HCT116 (cell line): Measurements from ENCODE around the gene GRIK4. TPM values are rescaled to one million over a fixed set of nuclear protein-coding genes. Genes with fewer than 3 reads are reported as not detected.

ENCODE experiments used
- ATAC-seq: fragments of 200-7000 bp; cut with Tn5 transposase; 2 replicates; pipeline ENCODE4 v1.9.1; 2020; ENCODE audit warnings: mild to moderate bottlenecking, moderate library complexity
- BruUV-seq: library from RNA; stranded (reverse); fragments of 400-500 nt; replicated peaks from 2 replicates; lab custom pipeline; 2021; lab: Mats Ljungman, UMichigan
- CTCF ChIA-PET: fragments of 300-600 bp; sonication (Branson Sonifier 250); formaldehyde crosslinking; loops from one replicate; lab custom pipeline; 2021; ENCODE audit warnings: antibody characterized with exemption; lab: Charles Lee
- POLR2A ChIA-PET: fragments of 300-600, 350-600 bp; sonication (Branson Sonifier 250); formaldehyde crosslinking; loops from one replicate; lab custom pipeline; 2021; ENCODE audit warnings: antibody characterized with exemption; lab: Charles Lee
- RAD21 ChIA-PET, 2 experiments: fragments of 300-600 bp; sonication (Branson Sonifier 250); formaldehyde crosslinking; loops; one replicate each; lab custom pipeline; 2023; ENCODE audit warnings: low total read pairs in 2 of 2; ENCODE audit not compliant: uncharacterized antibody in 2 of 2, unreplicated experiment in 2 of 2, low non-redundant PET in 1 of 2; lab: Charles Lee
- DNase-seq: peaks from one replicate; pipeline ENCODE4 v3.0.0-alpha.2; 2010; ENCODE audit warnings: low read depth, low spot score
- H2AFZ ChIP-seq: fragments of 200-600 bp; shearing (Covaris generic), sonication (generic); 2 replicates; pipeline ENCODE4 v1.6.1; 2017; ENCODE audit warnings: low read depth, mixed run types, mixed read lengths, antibody characterized with exemption, low read length; ENCODE audit not compliant: poor library complexity, severe bottlenecking
- H3K27ac ChIP-seq: 2 replicates; pipeline ENCODE4 v1.5.1; 2012; ENCODE audit warnings: low read depth, low read length
- H3K27me3 ChIP-seq: fragments of 200-600 bp; sonication (generic); 2 replicates; pipeline ENCODE4 v1.6.1; 2016; ENCODE audit warnings: mixed run types, low read length, mixed read lengths; ENCODE audit not compliant: insufficient read depth
- H3K36me3 ChIP-seq, 2 experiments: fragments of 200-500 bp in 1 of 2; fragments of 200-600 bp in 1 of 2; sonication (Bioruptor generic) in 1 of 2; sonication (generic) in 1 of 2; 2 replicates each; pipeline versions ENCODE4 v1.5.1 to v1.6.1; 2014 to 2016; ENCODE audit warnings: low read length in 2 of 2, inconsistent platforms in 1 of 2, mixed read lengths in 1 of 2, mixed run types in 1 of 2; ENCODE audit not compliant: insufficient read depth in 2 of 2, control insufficient read depth in 1 of 2
- H3K4me1 ChIP-seq, 2 experiments: fragments of 200-600 bp in 1 of 2; sonication (generic) in 1 of 2; 2 replicates each; pipeline versions ENCODE4 v1.5.1 to v1.6.1; 2012 to 2017; ENCODE audit warnings: low read length in 2 of 2, inconsistent platforms in 1 of 2, mild to moderate bottlenecking in 1 of 2, mixed read lengths in 1 of 2, mixed run types in 1 of 2, moderate library complexity in 1 of 2; ENCODE audit not compliant: insufficient read depth in 2 of 2, control insufficient read depth in 1 of 2
- H3K4me2 ChIP-seq: fragments of 200-600 bp; sonication (generic); 2 replicates; pipeline ENCODE4 v1.6.1; 2017; ENCODE audit warnings: mixed run types, low read length, mixed read lengths
- H3K4me3 ChIP-seq, 2 experiments: fragments of 200-600 bp in 1 of 2; sonication (generic) in 1 of 2; replicated peaks in 1 of 2; 2 replicates each; pipeline ENCODE4 v1.5.1; 2011 to 2016; ENCODE audit warnings: low read length in 2 of 2, control low read depth in 1 of 2, low read depth in 1 of 2, mild to moderate bottlenecking in 1 of 2, mixed read lengths in 1 of 2, mixed run types in 1 of 2
- H3K79me2 ChIP-seq: fragments of 200-600 bp; sonication (generic); 2 replicates; pipeline ENCODE4 v1.6.1; 2017; ENCODE audit warnings: mild to moderate bottlenecking, mixed run types, low read length, moderate library complexity, mixed read lengths; ENCODE audit not compliant: insufficient read depth
- H3K9ac ChIP-seq: fragments of 200-600 bp; sonication (generic); 2 replicates; pipeline ENCODE4 v1.6.1; 2016; ENCODE audit warnings: low read length, mixed read lengths
- H3K9me2 ChIP-seq: fragments of 200-600 bp; sonication (generic), shearing (Covaris generic); 2 replicates; pipeline ENCODE4 v1.6.1; 2017; ENCODE audit warnings: mixed run types, mild to moderate bottlenecking, moderate library complexity; ENCODE audit not compliant: insufficient read depth
- H3K9me3 ChIP-seq, 2 experiments: fragments of 200-500 bp in 1 of 2; fragments of 200-600 bp in 1 of 2; sonication (Bioruptor generic) in 1 of 2; sonication (generic) in 1 of 2; 2 replicates each; pipeline ENCODE4 v1.6.1; 2014 to 2017; ENCODE audit warnings: low read length in 2 of 2, mixed read lengths in 2 of 2, inconsistent platforms in 1 of 2, low read depth in 1 of 2, mild to moderate bottlenecking in 1 of 2, mixed run types in 1 of 2, moderate library complexity in 1 of 2; ENCODE audit not compliant: control insufficient read depth in 1 of 2, insufficient read depth in 1 of 2
- H4K20me1 ChIP-seq: fragments of 200-600 bp; sonication (generic), shearing (Covaris generic); 2 replicates; pipeline ENCODE4 v1.6.1; 2017; ENCODE audit warnings: mixed run types, mild to moderate bottlenecking, moderate library complexity; ENCODE audit not compliant: insufficient read depth
- EGR1 ChIP-seq: IDR thresholded peaks from 2 replicates; pipeline ENCODE4 v1.6.1; 2012; ENCODE audit warnings: low read depth
- ELF1 ChIP-seq: IDR thresholded peaks from 2 replicates; pipeline ENCODE4 v1.6.1; 2012; ENCODE audit warnings: low read depth, borderline replicate concordance
- JUND ChIP-seq: IDR thresholded peaks from 2 replicates; pipeline ENCODE4 v1.6.1; 2012
- SIN3A ChIP-seq: IDR thresholded peaks from 2 replicates; pipeline ENCODE4 v1.6.1; 2012; ENCODE audit warnings: low read depth
- TCF7L2 ChIP-seq: IDR thresholded peaks from 2 replicates; pipeline ENCODE4 v1.7.0; 2011; ENCODE audit warnings: borderline replicate concordance, inconsistent platforms; ENCODE audit not compliant: insufficient read depth, insufficient read length; ENCODE audit errors: extremely low read depth
- YY1 ChIP-seq: IDR thresholded peaks from 2 replicates; pipeline ENCODE4 v1.6.1; 2011; ENCODE audit warnings: low read length, low read depth, moderate library complexity, mild to moderate bottlenecking; ENCODE audit not compliant: insufficient replicate concordance; ENCODE audit errors: extremely low read depth
- ZBTB33 ChIP-seq: IDR thresholded peaks from 2 replicates; pipeline ENCODE4 v1.6.1; 2011; ENCODE audit warnings: mild to moderate bottlenecking, low read length, moderate library complexity; ENCODE audit not compliant: insufficient replicate concordance; ENCODE audit errors: extremely low read depth
- ZFX ChIP-seq: fragments of 450-650 bp; IDR thresholded peaks from 2 replicates; pipeline ENCODE4 v1.6.1; 2017
- ZNF274 ChIP-seq: fragments of 200-500 bp; sonication (Bioruptor generic); IDR thresholded peaks from 2 replicates; pipeline ENCODE4 v1.6.1; 2014; ENCODE audit warnings: mild to moderate bottlenecking, low read depth, low read length, inconsistent platforms
- intact Hi-C: fragments of 100-400 bp; cut with micrococcal nuclease; formaldehyde crosslinking; loops from 2 replicates; pipeline ENCODE4 v1.10.0; 2022
- total RNA-seq: library from RNA; stranded (reverse); gene quantifications from one replicate; pipeline ENCODE4 v1.2.1, GENCODE V29; 2021; ENCODE audit not compliant: unreplicated experiment
- TF ChIP-seq, protein P1 (sequence below): IDR thresholded peaks from 2 replicates; pipeline ENCODE4 v1.6.1; 2012

The GRIK4 gene
- total RNA-seq, 1 experiment from 2014 or later, result 0.52 TPM

DNA sequence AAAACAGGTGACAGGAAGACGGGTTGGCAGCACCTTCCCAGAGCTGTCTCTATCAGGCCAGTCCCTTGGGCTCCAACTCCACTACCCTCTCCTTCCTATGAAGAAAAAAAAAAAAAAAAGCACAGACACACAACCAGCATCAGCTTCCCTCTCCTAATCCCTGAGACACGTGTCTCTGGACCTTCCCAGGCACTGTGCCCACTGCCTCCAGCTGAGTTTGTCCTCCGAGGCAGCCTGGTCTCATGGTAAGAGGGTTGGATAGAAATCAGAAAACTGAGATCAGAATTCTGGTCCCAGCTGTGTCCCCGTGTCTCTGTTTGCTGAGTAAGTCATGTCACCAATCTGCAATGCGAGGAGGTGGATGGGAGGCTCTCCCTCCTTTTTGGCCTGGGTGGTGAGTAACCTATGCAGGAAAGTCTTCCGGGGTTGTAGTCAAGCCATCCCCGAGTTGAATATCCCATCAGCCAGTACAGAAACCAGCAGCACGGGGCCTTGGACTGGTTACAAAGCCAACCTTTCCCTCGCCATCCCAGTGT lies 318.6 kb downstream of the GRIK4 start:
- H3K36me3 ChIP-seq, result no peaks in the 10 kb centered on the region
- intact Hi-C loops, result no loop called here
- no peak for DNase-seq

More for the DNA sequence above, 318.6 kb downstream of the GRIK4 start:
- Histone ChIP-seq H3K27ac (no peak overlapping the region), H3K79me2 (no peaks in the 10 kb centered on the region), H3K9me2 (no peaks in the 10 kb centered on the region), H3K27me3 (peaks cover 8% of the 10 kb centered on the region; the same call in 1 of the 2 replicates), H3K4me2 (no peak overlapping the region), H3K9me3 (no peaks in the 10 kb centered on the region), H4K20me1 (no peaks in the 10 kb centered on the region), H3K9ac (no peak overlapping the region), H3K4me3 (no peak overlapping the region), H3K4me1 (no peaks in the 10 kb centered on the region), H2AFZ (no peak overlapping the region)
- ChIA-PET CTCF (no interaction called here), RAD21 (no interaction called here), POLR2A (no interaction called here)
- ATAC-seq, result no peak
- BruUV-seq, result no TSS peak
- TF ChIP-seq YY1, result no peak
- TF ChIP-seq ELF1, result no peak
- no peak for TF ChIP-seq EGR1
- TF ChIP-seq, protein P1, sequence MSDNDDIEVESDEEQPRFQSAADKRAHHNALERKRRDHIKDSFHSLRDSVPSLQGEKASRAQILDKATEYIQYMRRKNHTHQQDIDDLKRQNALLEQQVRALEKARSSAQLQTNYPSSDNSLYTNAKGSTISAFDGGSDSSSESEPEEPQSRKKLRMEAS, result no peak
- TF ChIP-seq ZFX, result no peak
- no peak for TF ChIP-seq JUND
- TF ChIP-seq ZBTB33, result no peak
- TF ChIP-seq SIN3A, result no peak
- no peak for TF ChIP-seq TCF7L2
- no peak for TF ChIP-seq ZNF274
